Measurements from ENCODE around the gene SMARCB1. TPM values are rescaled to one million over a fixed set of nuclear protein-coding genes. Genes with fewer than 3 reads are reported as not detected.

The SMARCB1 gene
- total RNA-seq, 1 experiment from 2014 or later, result 172 TPM

GRCh38 chr22:23750714-23751440 lies 35.9 kb upstream of the SMARCB1 start, which contains the start of gene ZNF70:
TSS of gene ZNF70 (minus strand) at chr22:23751112. CDS start at chr22:23745140, 5,972 bp downstream.
- DNase-seq (ENCODE audit: low spot score), result peak; percentile 93
- Histone ChIP-seq H3K9me3 (ENCODE audit: low read depth, low read length, poor library complexity, severe bottlenecking) (no peaks in the 10 kb centered on the region), H3K4me1 (ENCODE audit: insufficient read depth, low read length, poor library complexity, severe bottlenecking) (peaks cover 4% of the 10 kb centered on the region), H3K36me3 (ENCODE audit: insufficient read depth, low read length, poor library complexity, severe bottlenecking) (no peaks in the 10 kb centered on the region), H3K4me3 (ENCODE audit: low read depth, low read length, poor library complexity, severe bottlenecking) (peak within 1 kb of the TSS; percentile 75), H3K27me3 (replicated peaks; ENCODE audit: insufficient read depth, low read depth, low read length, poor library complexity) (no peaks in the 10 kb centered on the region), H3K27ac (ENCODE audit: low read depth, low read length, poor library complexity, severe bottlenecking) (peak within 1 kb of the TSS; percentile 96)
- CTCF ChIA-PET, result interaction anchor here (0.9 kb wide), 1 partner anchor 10 kb away, joined by 9 read pairs; no protein-coding TSS in a partner anchor
- TF ChIP-seq EZH2 (IDR thresholded peaks at IDR 0.05; ENCODE audit: borderline replicate concordance, low read depth, low read length, poor library complexity, severe bottlenecking) (no peak), CTCF (conservative IDR thresholded peaks at IDR 0.05; ENCODE audit: low read depth, low read length) (peak; percentile 44)
- BruUV-seq (replicated peaks), result no TSS peak
- intact Hi-C loops (cut with micrococcal nuclease; ENCODE audit: unreplicated experiment), result no loop called here
- POLR2A ChIA-PET (ENCODE audit: low non-redundant PET), result no interaction called here

GRCh38 chr22:23751441-23751996 lies 35.2 kb upstream of the SMARCB1 start:
- CTCF ChIA-PET, result interaction anchor here (0.9 kb wide), 1 partner anchor 9 kb away, joined by 9 read pairs; no protein-coding TSS in a partner anchor
- intact Hi-C loops (cut with micrococcal nuclease; ENCODE audit: unreplicated experiment), result no loop called here
- TSS peak; percentile 82 for BruUV-seq (replicated peaks)

GRCh38 chr22:23752090-23752691 lies 34.6 kb upstream of the SMARCB1 start:
- no peaks in the 10 kb centered on the region for H3K9me3 ChIP-seq (ENCODE audit: low read depth, low read length, poor library complexity, severe bottlenecking)
- TF ChIP-seq EZH2 (IDR thresholded peaks at IDR 0.05; ENCODE audit: borderline replicate concordance, low read depth, low read length, poor library complexity, severe bottlenecking) (no peak), CTCF (conservative IDR thresholded peaks at IDR 0.05; ENCODE audit: low read depth, low read length) (no peak)
- no peak overlapping the region for H3K4me3 ChIP-seq (ENCODE audit: low read depth, low read length, poor library complexity, severe bottlenecking)
- POLR2A ChIA-PET (ENCODE audit: low non-redundant PET), result no interaction called here
- no TSS peak for BruUV-seq (replicated peaks)
- CTCF ChIA-PET, result no interaction called here
- intact Hi-C loops (cut with micrococcal nuclease; ENCODE audit: unreplicated experiment), result no loop called here
- DNase-seq (ENCODE audit: low spot score), result no peak
- H3K36me3 ChIP-seq (ENCODE audit: insufficient read depth, low read length, poor library complexity, severe bottlenecking), result no peaks in the 10 kb centered on the region
- peaks cover 4% of the 10 kb centered on the region for H3K4me1 ChIP-seq (ENCODE audit: insufficient read depth, low read length, poor library complexity, severe bottlenecking)
- H3K27me3 ChIP-seq (replicated peaks; ENCODE audit: insufficient read depth, low read depth, low read length, poor library complexity), result no peaks in the 10 kb centered on the region
- H3K27ac ChIP-seq (ENCODE audit: low read depth, low read length, poor library complexity, severe bottlenecking), result no peak overlapping the region

More at GRCh38 chr22:23751441-23751996, 35.2 kb upstream of the SMARCB1 start:
- H3K36me3 ChIP-seq (ENCODE audit: insufficient read depth, low read length, poor library complexity, severe bottlenecking), result no peaks in the 10 kb centered on the region
- peak overlapping the region; percentile 96 for H3K27ac ChIP-seq (ENCODE audit: low read depth, low read length, poor library complexity, severe bottlenecking)
- POLR2A ChIA-PET (ENCODE audit: low non-redundant PET), result no interaction called here
- no peaks in the 10 kb centered on the region for H3K9me3 ChIP-seq (ENCODE audit: low read depth, low read length, poor library complexity, severe bottlenecking)
- peak overlapping the region; percentile 75 for H3K4me3 ChIP-seq (ENCODE audit: low read depth, low read length, poor library complexity, severe bottlenecking)
- TF ChIP-seq EZH2 (IDR thresholded peaks at IDR 0.05; ENCODE audit: borderline replicate concordance, low read depth, low read length, poor library complexity, severe bottlenecking) (no peak), CTCF (conservative IDR thresholded peaks at IDR 0.05; ENCODE audit: low read depth, low read length) (no peak)
- DNase-seq (ENCODE audit: low spot score), result peak; percentile 42
- peaks cover 4% of the 10 kb centered on the region for H3K4me1 ChIP-seq (ENCODE audit: insufficient read depth, low read length, poor library complexity, severe bottlenecking)
- H3K27me3 ChIP-seq (replicated peaks; ENCODE audit: insufficient read depth, low read depth, low read length, poor library complexity), result no peaks in the 10 kb centered on the region
